COLO668 (cell line): ENCODE results near the gene RASSF8.

Source experiments
- DNase-seq: peaks from one replicate; lab custom pipeline; 2025; ENCODE audit not compliant: unreplicated experiment; lab: John Stamatoyannopoulos, UW

Gene RASSF8

GRCh38 chr12:25990495-25990894 lies 32.0 kb downstream of the RASSF8 start:
- DNase-seq: no peak

- DNase-seq: no peak
These were observed 33.7 kb downstream of the RASSF8 start for GRCh38 chr12:25992026-25992782.

- no peak for DNase-seq
These were observed 35.6 kb downstream of the RASSF8 start for GRCh38 chr12:25993901-25994651.

- no peak for DNase-seq
These were observed 36.6 kb downstream of the RASSF8 start for GRCh38 chr12:25994901-25995625.

- DNase-seq: no peak
These were observed 37.4 kb downstream of the RASSF8 start for GRCh38 chr12:25995906-25996305.

GRCh38 chr12:25996677-25997076 lies 38.2 kb downstream of the RASSF8 start:
- no peak for DNase-seq

- no peak for DNase-seq
These were observed 38.9 kb downstream of the RASSF8 start for GRCh38 chr12:25997201-25997963.

- DNase-seq: no peak
These were observed 42.4 kb downstream of the RASSF8 start for GRCh38 chr12:26000898-26001297.

GRCh38 chr12:26001530-26001929 lies 43.0 kb downstream of the RASSF8 start:
- no peak for DNase-seq

- DNase-seq: no peak
These were observed 44.6 kb downstream of the RASSF8 start for GRCh38 chr12:26003065-26003464.

- DNase-seq: no peak
These were observed 49.1 kb downstream of the RASSF8 start for GRCh38 chr12:26007566-26007965.

GRCh38 chr12:26009593-26009992 lies 51.1 kb downstream of the RASSF8 start:
- DNase-seq: no peak

GRCh38 chr12:26010293-26010821 lies 51.9 kb downstream of the RASSF8 start:
- no peak for DNase-seq

- DNase-seq: no peak
These were observed 52.6 kb downstream of the RASSF8 start for GRCh38 chr12:26011099-26011498.

- DNase-seq: no peak
These were observed 55.6 kb downstream of the RASSF8 start for GRCh38 chr12:26014085-26014484.

GRCh38 chr12:26016516-26016915 lies 58.0 kb downstream of the RASSF8 start:
- no peak for DNase-seq

- DNase-seq: no peak
These were observed 59.2 kb downstream of the RASSF8 start for GRCh38 chr12:26017484-26018211.

GRCh38 chr12:26018926-26019325 lies 60.4 kb downstream of the RASSF8 start:
- no peak for DNase-seq

GRCh38 chr12:26021534-26021933 lies 63.1 kb downstream of the RASSF8 start:
- no peak for DNase-seq

GRCh38 chr12:26022043-26022442 lies 63.6 kb downstream of the RASSF8 start:
- no peak for DNase-seq
